GM21423 (cell line): ENCODE measurements around the gene SENP1.

Source experiments
- ATAC-seq: cut with Tn5 transposase; IDR thresholded peaks from one replicate; pipeline ENCODE4 v1.9.1; 2021; ENCODE audit warnings: mild to moderate bottlenecking, moderate library complexity; ENCODE audit not compliant: unreplicated experiment

Gene SENP1

DNA sequence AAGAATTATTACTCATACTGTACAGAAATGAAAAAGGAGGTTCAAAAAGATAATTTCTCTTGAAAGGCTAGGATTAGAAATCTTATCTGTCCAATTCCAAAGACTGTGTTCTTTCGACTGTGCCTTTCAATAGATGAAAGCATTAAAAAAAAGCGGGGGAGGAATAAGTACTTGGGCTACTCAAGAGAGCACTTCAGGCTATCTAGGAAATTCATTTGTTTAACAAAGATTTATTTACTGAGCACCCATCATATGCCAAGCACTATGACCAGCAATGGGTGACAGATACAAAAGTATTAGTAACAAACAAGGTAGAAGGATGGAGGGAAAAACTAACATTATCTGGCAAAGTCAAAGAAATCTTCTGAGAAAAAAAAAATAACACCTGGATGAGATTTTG is 37.4 kb downstream of the SENP1 start:
- no peak for ATAC-seq

DNA sequence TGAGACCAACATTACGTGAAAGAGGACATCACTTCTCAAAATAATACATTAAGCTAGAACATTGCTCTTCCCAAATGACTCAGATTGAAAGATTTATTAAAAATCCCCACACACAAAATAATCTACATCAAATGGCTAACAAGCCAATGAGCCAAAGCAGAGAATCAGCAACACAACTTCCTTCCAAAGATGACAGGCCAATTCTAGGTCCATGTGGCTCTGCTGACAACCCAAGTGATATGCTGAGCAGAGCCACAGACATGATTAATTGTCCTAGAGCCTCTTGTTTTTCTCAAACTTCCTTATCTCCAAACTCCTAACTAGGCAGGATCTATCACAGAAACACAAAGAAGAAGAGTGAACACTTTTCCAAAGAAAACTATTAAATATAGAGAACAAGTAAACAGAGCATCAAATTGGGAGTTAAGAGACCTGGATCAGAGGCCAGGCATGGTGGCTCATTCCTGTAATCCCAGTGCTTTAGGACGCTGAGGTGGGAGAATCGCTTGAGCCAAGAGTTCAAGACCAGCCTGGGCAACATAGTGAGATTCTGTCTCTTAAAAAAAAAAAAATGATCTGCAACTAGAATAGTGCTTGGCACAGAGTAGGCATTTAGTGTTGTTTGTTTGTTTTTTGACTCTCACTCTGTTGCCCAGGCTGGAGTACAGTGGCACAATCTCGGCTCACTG is 38.5 kb downstream of the SENP1 start:
- no peak for ATAC-seq

DNA sequence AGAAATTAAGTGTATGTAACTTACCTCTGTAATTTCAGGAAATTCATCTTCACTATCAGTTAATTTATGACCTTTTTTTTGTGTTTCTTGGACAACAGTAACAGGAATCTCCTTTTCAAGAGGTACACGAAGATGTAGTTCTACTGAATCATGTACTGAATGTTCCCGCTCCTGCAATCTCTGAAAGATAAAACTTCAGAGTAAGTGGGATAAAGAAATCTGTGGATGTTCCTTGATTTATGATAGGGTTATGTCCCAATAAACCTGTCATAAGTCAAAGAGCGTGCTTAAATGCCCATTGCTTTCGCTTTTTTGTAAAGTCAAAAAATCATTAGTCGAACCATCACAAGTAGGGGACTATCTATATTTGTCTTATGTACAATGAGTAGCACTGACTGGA is 40.8 kb downstream of the SENP1 start:
- ATAC-seq = no peak

DNA sequence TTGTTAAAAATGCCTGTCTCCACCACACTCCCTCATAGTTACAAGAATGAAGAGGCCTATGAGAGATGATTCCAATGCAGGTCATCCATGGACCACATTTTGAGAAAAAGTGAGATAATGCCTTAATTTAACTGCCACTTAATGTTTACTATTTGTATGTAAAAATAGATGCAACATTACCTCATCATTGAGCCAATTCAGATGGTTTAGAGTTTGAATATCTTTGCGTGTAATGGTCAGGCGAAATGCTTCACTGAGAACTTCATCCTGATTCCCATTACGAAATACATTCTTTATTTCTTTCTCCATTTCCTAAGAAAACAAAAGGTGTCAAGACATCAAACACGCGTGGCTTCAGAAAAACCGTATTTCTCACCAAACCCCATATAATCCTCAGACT is 42.3 kb downstream of the SENP1 start:
- no peak for ATAC-seq

DNA sequence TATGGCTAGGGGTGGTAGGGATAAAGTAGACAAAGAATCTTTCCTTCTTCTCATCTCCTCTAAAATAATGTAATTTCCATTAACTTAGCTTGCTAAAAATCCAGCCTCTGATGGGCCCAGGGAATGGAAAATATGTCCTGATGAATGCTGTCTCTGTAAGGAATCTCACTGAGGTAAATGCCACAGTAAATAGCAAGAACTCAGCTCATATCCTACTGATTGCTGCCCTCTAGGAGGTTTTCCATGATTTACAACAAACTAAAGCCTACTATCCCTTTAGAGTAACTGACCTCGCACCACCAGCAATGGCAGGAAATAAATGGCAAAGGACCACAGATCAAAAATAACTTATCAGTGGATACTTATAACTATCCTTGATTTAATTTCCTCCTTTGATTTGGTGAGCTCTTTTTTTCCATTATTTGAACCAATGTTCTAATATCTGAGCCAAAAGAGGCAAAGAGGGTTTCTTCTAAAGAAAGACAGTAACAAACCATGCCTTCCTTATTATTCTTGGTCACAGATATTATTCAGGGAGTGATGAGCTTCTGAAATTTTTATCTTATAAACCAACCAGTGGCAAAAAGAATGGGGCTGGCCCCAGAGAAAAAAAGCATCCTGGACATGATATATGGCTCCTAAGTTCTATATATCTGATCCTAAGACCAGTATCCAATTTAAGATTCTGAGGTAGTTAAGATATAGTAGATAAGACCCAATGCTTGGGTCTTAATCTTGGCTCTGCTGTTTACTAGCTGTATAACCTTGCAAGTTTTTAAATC is 43.8 kb downstream of the SENP1 start:
- no peak for ATAC-seq

DNA sequence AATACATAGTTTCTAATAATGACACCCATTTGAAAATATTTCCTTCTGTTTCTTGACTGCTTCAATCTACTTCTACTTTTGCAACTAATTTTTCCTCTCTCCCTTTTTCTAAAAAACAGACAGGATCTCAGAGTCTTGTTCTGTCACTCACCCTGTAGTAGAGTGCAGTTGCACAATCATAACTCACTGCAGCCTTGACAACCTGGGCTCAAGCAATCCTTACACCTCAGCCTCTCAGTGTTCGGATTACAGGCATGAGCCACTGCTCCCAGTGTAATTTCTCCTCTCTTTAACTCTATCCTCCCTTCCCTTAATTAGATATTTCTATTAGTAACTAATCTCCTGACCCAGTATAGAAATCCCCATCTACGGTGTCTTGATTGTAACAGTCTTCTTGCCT is 45.4 kb downstream of the SENP1 start:
- ATAC-seq = no peak

DNA sequence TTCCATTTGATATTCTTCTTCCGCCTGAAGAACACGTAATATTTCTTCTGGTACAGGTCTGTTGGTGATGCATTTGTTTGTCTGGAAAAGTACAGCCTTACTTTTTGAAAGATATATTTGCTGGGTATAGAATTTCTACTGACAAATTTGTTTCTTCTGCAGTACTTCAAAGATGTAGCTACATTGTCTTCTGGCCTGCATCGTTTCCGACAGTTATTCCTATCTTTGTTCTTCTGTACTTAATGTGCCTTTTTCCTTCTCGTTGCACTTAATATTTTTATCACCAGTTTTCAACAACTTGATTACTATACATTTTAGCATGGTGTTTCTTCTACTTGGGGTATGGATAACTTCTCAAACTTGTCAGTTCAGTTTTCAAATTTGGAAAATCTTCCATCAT is 47.1 kb downstream of the SENP1 start:
- ATAC-seq = no peak

DNA sequence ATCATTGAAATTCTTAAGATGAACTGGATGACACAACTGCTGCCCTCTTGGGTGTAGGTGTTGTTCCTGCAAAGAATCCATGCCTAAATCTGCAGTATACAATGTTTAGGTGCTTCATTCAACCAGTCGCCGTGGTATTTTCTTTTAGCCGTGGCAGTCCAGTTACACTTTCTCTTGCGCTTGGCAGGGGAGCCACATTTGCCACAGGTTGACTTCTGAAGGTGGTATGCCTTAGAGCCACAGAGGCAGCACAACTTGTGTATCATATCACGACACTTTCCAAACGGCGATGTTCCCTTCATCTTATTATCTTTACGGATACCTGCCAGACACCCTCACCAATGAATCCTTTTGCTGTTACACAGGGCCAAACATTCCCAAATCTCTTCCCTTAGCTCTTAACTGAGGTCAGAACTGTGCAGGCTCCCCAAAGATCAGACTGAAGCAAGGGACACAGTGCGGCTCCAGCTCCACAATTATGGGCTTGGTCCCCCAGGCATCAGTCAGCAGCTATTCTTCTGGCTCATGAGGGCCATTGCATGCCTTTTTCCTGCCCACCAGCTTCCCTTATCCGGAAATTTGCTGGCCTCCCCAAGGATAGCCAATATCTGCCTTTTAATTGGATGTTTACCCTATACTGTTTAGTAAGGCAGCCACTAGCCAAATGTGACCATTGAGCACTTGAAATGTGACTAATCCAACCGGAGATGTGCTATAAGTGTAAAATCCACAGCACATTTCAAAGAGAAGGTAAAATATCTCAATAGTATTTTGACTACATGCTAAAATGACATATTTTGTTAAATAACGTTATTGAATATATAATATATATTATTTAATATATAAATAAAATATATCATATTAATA is 50.7 kb downstream of the SENP1 start:
- ATAC-seq = no peak

DNA sequence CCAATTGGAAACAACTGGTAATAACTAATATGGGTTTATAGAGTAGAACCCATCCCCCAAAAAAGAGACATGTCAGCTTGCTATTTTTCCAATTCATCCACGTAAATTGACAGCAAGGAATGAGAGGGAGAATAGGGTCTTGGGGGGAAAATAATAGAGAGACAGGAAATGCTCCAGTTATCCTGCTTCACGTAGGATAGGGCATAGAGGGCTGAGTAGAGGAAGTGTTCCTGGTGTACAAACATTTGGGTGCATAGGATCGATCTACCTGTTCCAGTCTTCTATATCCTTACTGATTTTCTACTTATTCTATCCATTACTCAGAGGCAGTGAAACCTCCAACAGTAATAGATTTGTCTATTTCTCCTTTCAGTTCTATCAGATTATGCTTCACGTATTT is 52.0 kb downstream of the SENP1 start:
- no peak for ATAC-seq

DNA sequence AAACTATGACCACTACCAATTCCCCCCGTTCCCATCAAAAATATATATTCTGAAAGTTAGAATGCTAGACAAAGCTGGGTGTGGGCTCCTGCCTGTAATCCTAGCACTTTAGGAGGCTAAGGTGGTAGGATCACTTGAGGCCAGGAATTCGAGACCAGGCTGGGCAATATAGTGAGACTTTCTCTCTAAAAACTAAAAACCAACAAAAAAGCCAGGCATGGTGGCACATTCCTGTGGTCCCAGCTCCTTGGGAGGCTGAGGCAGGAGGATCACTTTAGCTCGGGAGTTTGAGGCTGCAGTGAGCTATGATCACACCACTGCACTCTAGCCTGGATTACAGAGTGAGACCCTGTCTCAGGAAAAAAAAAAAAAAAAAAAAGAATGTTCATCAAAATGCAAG is 52.8 kb downstream of the SENP1 start:
- ATAC-seq = no peak

DNA sequence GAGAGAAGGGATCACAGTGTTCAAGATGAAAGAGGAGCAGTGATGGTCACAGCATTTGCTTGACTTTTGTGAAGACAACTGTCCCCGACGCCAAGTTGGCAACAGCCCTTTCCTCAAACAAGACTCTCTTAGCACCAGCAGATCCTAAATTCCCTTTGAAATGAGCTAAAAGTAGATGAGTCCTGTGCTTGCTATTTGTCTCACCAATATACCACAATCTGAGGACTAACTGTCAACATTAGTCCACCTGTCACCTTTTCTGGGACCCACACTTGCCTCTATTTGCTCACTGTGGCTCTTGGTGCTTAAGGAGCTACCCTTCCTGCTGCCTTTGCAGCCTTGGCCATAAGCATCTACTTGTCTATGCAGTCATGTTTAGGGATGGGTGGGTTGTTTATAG is 54.2 kb downstream of the SENP1 start:
- ATAC-seq = no peak

DNA sequence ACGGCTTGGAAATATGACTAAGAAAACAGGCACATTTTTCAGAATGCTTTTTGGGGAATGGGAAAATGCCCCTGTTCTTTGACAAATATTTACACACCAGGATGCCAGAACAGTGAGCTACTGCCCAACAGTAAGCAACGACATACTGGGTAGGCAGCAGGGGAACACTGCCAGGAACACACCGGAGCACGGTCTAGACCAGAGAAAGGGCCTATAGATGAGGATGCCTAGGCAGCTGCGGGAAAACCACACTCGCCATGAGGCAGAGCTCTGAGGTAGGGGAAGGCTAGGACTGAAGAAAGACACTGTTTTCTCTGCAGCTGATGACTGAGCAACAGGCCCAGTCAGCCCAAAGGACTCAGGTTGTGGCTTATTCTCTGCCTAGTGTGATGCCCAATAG is 55.7 kb downstream of the SENP1 start:
- ATAC-seq = no peak

DNA sequence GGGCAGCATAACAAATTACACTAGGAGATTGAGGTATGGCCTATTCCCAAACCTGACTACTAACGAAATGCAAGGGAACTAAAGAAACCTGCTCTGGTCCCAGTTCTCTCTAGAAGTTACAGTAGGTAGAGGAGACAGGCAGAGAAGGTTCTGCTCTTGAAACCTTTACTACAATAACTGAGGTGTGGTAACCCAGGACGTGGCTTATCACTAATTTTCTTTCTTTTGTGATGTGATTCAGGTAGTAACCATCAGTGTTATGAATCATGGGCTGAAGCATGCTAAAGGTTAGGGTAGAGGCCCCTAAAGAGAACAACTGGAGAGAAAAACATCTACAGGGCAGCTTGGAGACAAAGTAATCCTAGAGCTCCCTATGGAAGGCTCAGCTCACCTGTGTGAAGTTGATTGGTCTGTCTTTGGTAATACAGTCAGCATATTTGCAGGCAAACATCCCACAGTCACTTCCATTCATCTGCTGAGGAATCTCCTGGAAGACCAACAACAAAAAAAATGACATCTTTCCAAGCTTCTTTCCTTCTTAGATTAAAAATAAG is 59.8 kb downstream of the SENP1 start:
- no peak for ATAC-seq

DNA sequence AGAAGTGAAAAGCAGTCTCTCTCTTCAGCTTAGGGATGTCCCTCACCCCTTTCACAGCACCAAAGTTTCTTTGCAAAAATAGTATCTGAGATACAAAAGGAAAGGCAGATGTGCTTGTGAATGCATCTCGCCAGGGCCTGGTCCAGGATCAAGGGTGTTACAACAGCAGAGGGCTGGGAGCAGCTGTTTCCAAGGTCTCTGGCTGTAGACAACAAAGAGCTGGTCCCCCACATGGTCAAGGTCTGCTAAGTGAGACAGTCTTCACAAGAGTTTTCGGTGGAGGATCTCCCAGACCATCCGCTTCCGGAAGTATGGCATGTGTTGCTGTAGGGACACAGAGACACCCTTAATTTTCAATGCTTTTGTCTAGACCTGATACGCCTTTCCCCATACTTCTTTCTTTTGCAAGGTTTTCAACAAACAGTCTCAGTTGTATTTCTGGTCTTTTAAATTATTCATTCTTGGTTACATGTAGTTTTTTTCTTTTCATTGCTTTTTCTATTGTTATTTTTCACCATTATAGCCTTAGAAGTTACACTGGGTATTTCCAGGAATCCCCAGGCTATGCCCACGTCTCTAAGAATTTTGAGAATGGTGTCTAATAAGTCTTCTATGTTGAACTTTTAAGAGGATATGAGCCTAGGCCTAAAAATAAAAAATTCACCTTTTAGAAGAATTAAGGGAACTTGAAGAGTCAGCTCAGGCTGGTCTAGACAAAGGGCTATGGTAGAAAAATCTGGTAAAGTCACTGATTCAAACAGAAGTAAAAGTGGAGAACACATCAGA is 60.6 kb downstream of the SENP1 start:
- no peak for ATAC-seq

DNA sequence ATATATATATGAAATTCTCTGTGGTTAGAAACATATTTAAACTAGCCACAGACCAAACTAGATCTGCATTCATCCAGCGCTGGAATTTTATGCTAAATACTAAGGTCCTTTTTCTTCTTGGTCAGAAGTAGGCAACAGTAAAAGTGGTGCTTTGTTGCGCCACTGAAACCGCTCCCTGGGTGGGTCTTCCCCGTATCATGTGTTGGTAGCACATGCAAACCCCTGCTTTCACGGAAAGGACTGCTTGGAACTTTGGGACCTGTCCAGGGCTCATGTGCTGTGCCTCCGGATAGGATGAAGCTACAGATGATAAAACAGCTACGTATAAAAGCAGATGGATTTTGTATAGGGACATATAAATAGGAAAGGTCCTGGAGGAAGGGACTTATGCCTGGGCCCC is 61.5 kb downstream of the SENP1 start:
- ATAC-seq = no peak

DNA sequence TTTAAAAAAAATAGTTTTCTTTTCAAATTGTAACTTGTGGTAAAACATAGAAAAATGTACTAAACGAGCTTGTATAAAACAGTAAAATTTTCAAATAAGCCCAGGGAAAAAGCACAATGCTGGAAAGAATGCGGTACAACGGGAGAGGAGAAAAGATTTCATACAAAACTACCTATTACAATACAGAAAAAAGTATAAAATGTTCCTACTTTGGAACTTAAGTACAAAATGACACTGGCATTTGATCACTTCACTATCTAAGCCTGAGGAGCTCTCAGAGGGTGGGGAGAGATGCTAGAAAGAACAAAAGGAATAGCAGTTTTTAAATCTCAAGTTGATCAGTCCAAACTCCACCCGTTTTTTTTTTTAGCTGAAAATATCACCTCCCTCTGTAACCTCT is 62.1 kb downstream of the SENP1 start:
- no peak for ATAC-seq

DNA sequence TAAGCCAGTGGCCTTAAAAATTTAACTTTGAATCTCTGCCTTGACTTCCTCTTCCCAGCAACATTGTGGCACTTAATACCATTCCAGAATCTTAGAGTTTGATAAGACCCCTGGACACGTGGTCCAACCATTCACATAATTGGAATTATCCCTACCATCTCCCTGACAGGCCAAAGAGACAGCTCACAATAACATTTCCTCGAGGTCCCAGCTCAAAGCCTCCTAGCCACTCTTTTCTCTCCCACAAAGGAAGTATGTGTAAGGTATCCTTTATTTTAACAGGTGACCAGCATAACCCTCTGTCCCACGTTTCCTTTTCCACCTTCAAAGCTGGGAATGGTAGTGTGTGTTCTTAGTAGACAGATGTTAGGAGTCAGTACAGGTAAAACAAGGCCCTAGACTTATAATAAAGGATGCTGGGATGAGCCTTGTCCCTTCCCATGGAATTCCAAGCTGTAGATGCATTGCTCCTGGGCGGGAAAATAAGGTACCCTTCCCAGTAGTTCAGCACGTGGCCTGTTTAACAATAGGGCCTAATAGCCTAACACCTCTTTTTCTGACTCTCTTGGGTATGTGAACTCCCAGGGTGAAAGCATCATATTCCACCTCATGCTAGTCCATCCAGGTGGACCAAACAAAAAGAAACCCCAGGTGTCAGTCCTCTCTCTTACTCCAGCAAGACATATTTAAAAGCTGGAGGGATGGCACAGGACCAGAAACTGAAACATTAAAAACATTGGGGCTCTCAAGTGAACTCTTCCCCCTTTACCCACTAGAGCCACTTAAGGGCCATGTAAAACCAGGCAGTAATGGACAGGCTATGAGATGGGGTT is 64.1 kb downstream of the SENP1 start:
- ATAC-seq = no peak

DNA sequence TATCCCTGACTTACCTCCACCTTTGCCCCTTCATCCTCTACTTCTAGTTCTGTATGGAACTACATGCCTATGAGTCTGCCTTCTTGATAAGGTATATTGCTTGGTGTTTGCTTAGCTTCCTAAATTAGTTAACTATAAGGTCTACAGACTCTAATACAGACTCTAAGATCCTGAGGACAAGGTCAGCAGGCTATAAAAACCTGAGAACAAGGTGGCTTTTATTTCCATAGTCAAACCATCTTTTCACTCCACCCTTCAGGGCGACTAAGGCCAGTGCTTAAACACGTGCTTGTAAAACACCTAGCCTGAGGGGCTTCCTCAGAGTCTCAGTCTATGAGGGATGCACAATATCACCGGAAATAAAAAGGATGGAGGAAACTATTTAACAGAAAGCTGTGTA is 65.5 kb downstream of the SENP1 start:
- no peak for ATAC-seq

DNA sequence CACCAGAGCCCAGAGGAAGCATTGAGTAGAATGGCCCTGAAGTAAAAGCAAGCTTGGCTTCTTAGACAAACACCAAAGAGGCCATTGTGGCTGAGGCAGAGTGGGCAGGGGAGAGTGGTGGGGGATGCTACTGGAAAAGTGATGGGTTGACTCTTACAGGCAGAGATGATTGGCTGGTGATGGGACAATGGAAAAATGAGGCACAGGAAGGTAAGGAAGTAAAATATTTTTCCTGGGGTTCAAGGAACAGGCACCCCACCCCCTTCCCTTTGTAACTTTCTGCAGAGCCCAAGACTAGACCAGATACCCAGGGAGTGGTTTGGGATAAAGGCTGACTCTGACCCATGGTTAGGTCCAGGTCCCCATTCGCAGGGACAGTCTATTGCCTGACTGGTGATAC is 66.7 kb downstream of the SENP1 start:
- ATAC-seq = no peak

DNA sequence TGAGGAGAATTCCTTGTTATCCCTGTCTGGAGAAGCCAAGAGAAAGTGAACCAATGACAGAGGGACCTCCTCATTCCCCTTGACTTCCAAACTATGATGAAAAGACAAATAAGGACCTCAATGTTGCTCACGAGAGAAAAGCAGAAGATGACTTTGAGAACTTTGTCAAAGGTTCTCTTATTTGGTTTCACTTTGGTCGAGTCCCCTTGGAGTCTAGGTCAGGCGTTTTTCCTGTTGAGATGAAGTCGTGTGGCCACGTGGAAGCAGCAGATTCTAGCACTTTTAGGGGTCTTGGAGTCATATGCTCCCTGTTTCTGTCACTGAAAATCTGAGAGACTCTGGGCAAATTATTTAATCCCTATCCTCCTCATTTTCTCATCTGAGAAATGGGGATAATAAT is 67.8 kb downstream of the SENP1 start:
- no peak for ATAC-seq
